Neuronal stem cell (in vitro differentiated cells): ENCODE data around the gene ANKS1A.

ENCODE experiments used
- DNase-seq: peaks from one replicate; pipeline ENCODE4 v3.0.0-alpha.2; 2013; ENCODE audit warnings: low spot score
- H2AFZ ChIP-seq: one replicate; pipeline ENCODE4 v1.6.1; 2013; ENCODE audit warnings: mild to moderate bottlenecking, low read length, inconsistent platforms
- H2AK5ac ChIP-seq: 2 replicates; pipeline ENCODE4 v1.6.1; 2013; ENCODE audit warnings: low read depth, mild to moderate bottlenecking, inconsistent platforms, low read length, moderate library complexity, mixed read lengths
- H2BK120ac ChIP-seq: 2 replicates; pipeline ENCODE4 v1.6.1; 2013; ENCODE audit warnings: low read depth, mild to moderate bottlenecking, inconsistent platforms, low read length, moderate library complexity, mixed read lengths
- H2BK12ac ChIP-seq: one replicate; pipeline ENCODE4 v1.6.1; 2013; ENCODE audit warnings: low read length, inconsistent platforms
- H2BK15ac ChIP-seq: 2 replicates; pipeline ENCODE4 v1.6.1; 2013; ENCODE audit warnings: mild to moderate bottlenecking, low read length, inconsistent platforms, mixed read lengths
- H2BK5ac ChIP-seq: one replicate; pipeline ENCODE4 v1.6.1; 2013; ENCODE audit warnings: inconsistent platforms, mild to moderate bottlenecking, low read length, moderate library complexity
- H3K14ac ChIP-seq: one replicate; pipeline ENCODE4 v1.6.1; 2013; ENCODE audit warnings: low read length, inconsistent platforms
- H3K18ac ChIP-seq: 2 replicates; pipeline ENCODE4 v1.6.1; 2013; ENCODE audit warnings: low read length, inconsistent platforms
- H3K23ac ChIP-seq: 2 replicates; pipeline ENCODE4 v1.6.1; 2013; ENCODE audit warnings: low read depth, mild to moderate bottlenecking, mixed read lengths, low read length, inconsistent platforms; ENCODE audit not compliant: poor library complexity
- H3K27ac ChIP-seq: replicated peaks from 3 replicates; pipeline ENCODE4 v1.5.1; 2013; ENCODE audit warnings: low read length, inconsistent platforms
- H3K27me3 ChIP-seq, 3 experiments: 2 replicates each; pipeline ENCODE4 v1.6.1; 2013; ENCODE audit warnings: low read length in 3 of 3, mild to moderate bottlenecking in 2 of 3, inconsistent platforms in 1 of 3, low read depth in 1 of 3, mixed read lengths in 1 of 3, moderate library complexity in 1 of 3; ENCODE audit not compliant: control insufficient read depth in 3 of 3, insufficient read depth in 3 of 3
- H3K36me3 ChIP-seq, 2 donors: replicated peaks in 1 of 2; 2 replicates each; pipeline ENCODE4 v1.6.1; 2013; ENCODE audit warnings: low read length in 2 of 2; ENCODE audit not compliant: control insufficient read depth in 2 of 2, insufficient read depth in 2 of 2
- H3K4ac ChIP-seq: 2 replicates; pipeline ENCODE4 v1.6.1; 2013; ENCODE audit warnings: inconsistent platforms, mild to moderate bottlenecking, low read length, moderate library complexity
- H3K4me1 ChIP-seq, 2 donors: 1 replicate in 1 of 2; 2 replicates in 1 of 2; pipeline ENCODE4 v1.6.1; 2013; ENCODE audit warnings: low read length in 2 of 2, low read depth in 1 of 2; ENCODE audit not compliant: control insufficient read depth in 2 of 2, insufficient read depth in 1 of 2
- H3K4me2 ChIP-seq: one replicate; pipeline ENCODE4 v1.6.1; 2013; ENCODE audit warnings: mild to moderate bottlenecking, low read length, inconsistent platforms; ENCODE audit not compliant: insufficient read depth, poor library complexity, severe bottlenecking
- H3K4me3 ChIP-seq, 2 donors: 2 replicates each; pipeline ENCODE4 v1.5.1; 2013; ENCODE audit warnings: low read length in 2 of 2, mild to moderate bottlenecking in 2 of 2, inconsistent platforms in 1 of 2, moderate library complexity in 1 of 2
- H3K79me1 ChIP-seq: one replicate; pipeline ENCODE4 v1.6.1; 2013; ENCODE audit warnings: low read depth, mild to moderate bottlenecking, inconsistent platforms, low read length, moderate library complexity
- H3K9ac ChIP-seq: one replicate; pipeline ENCODE4 v1.6.1; 2013; ENCODE audit warnings: mild to moderate bottlenecking, low read depth, low read length, inconsistent platforms; ENCODE audit not compliant: poor library complexity
- H3K9me3 ChIP-seq, 2 donors: replicated peaks in 1 of 2; 2 replicates each; pipeline versions ENCODE3 to v1.6.1; 2013; ENCODE audit warnings: low read length in 2 of 2, mild to moderate bottlenecking in 2 of 2, inconsistent platforms in 1 of 2, low read depth in 1 of 2, mixed read lengths in 1 of 2, moderate library complexity in 1 of 2; ENCODE audit not compliant: control insufficient read depth in 2 of 2, insufficient read depth in 1 of 2
- H4K8ac ChIP-seq: one replicate; pipeline ENCODE4 v1.6.1; 2013; ENCODE audit warnings: low read depth, mild to moderate bottlenecking, inconsistent platforms, low read length, moderate library complexity
- H4K91ac ChIP-seq: one replicate; pipeline ENCODE4 v1.6.1; 2013; ENCODE audit warnings: low read length, low read depth, mild to moderate bottlenecking, inconsistent platforms; ENCODE audit not compliant: poor library complexity
- WGBS, 2 donors: extraction: QIAGEN DNeasy Blood & Tissue Kit; methylation state at CpG; one replicate each; pipeline ENCODE4 v1.1.7; 2013; ENCODE audit warnings: missing lambda C conversion rate in 2 of 2, mixed read lengths in 1 of 2; ENCODE audit not compliant: insufficient read length in 2 of 2, insufficient replicate concordance in 1 of 2; ENCODE audit errors: extremely low coverage in 2 of 2; 5-methylcytosine and 5-hydroxymethylcytosine counted together

The ANKS1A gene

GRCh38 chr6:34958734-34959133 lies 69.7 kb downstream of the ANKS1A start:
- no peak overlapping the region for H3K18ac ChIP-seq
- H2BK5ac ChIP-seq, result no peak overlapping the region
- no peak overlapping the region for H3K4ac ChIP-seq

GRCh38 chr6:34959224-34959623 lies 70.2 kb downstream of the ANKS1A start:
- H3K14ac ChIP-seq, result no peak overlapping the region
- no peak overlapping the region for H3K23ac ChIP-seq
- H3K36me3 ChIP-seq, result no peaks in the 10 kb centered on the region
- no peaks in the 10 kb centered on the region for H3K9me3 ChIP-seq
- no peaks in the 10 kb centered on the region for H3K79me1 ChIP-seq
- H2BK5ac ChIP-seq, result no peak overlapping the region
- no peak overlapping the region for H3K4ac ChIP-seq
- no peak overlapping the region for H3K4me2 ChIP-seq
- H3K27ac ChIP-seq, result no peak overlapping the region
- peaks cover 2 to 7% of the 10 kb centered on the region in 2 donors for H3K4me1 ChIP-seq
- DNase-seq, result no peak
- no peaks in the 10 kb centered on the region for H3K27me3 ChIP-seq
- H3K9ac ChIP-seq, result no peak overlapping the region
- no peak overlapping the region for H2BK120ac ChIP-seq
- H2AK5ac ChIP-seq, result no peak overlapping the region
- H2AFZ ChIP-seq, result no peak overlapping the region
- H2BK15ac ChIP-seq, result no peak overlapping the region
- H4K91ac ChIP-seq, result no peak overlapping the region
- H3K4me3 ChIP-seq, result no peak overlapping the region
- H2BK12ac ChIP-seq, result no peak overlapping the region
- H4K8ac ChIP-seq, result no peak overlapping the region
- no peak overlapping the region for H3K18ac ChIP-seq

More at GRCh38 chr6:34958734-34959133, 69.7 kb downstream of the ANKS1A start:
- Histone ChIP-seq H3K27ac (no peak overlapping the region), H2BK120ac (no peak overlapping the region), H3K9me3 (no peaks in the 10 kb centered on the region), H3K4me2 (no peak overlapping the region), H3K4me1 (peaks cover 2 to 7% of the 10 kb centered on the region in 2 donors), H3K23ac (no peak overlapping the region), H3K4me3 (no peak overlapping the region), H3K79me1 (no peaks in the 10 kb centered on the region), H3K9ac (no peak overlapping the region), H3K36me3 (no peaks in the 10 kb centered on the region), H3K27me3 (no peaks in the 10 kb centered on the region), H2AFZ (no peak overlapping the region), H2AK5ac (no peak overlapping the region), H4K91ac (no peak overlapping the region), H2BK12ac (no peak overlapping the region), H2BK15ac (no peak overlapping the region), H4K8ac (no peak overlapping the region), H3K14ac (no peak overlapping the region)
- DNase-seq, result no peak
- WGBS, 2 donors, result no CpG with 5 or more reads among the region's 2 CpGs

DNA sequence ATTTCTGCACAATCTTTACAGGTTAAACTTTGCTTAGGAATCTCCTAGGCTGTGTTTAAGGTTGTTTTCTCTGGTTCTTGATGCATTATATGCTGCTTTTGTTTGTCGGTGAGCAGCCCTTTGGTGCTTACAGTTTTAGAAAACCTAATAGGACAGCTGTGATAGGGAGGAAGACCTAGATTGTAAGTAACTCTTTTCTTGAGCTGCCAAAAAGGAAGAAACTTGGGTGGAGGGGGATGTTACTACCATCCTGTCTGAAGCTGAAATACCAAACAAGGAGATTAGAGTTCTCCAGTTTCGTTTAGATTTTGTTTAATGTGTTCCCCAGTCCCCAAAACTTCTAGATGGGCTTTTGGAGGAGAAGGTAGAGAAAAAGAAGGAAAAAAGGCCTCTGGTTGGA lies 72.0 kb downstream of the ANKS1A start:
- no CpG with 5 or more reads among the region's 2 CpGs for WGBS, 2 donors
- Histone ChIP-seq H2BK15ac (no peak overlapping the region), H3K9ac (no peak overlapping the region), H3K23ac (no peak overlapping the region), H2BK5ac (no peak overlapping the region), H3K4ac (no peak overlapping the region), H2BK120ac (no peak overlapping the region), H2BK12ac (no peak overlapping the region), H3K4me1 (no peaks in the 10 kb centered on the region), H3K4me3 (no peak overlapping the region), H3K27ac (no peak overlapping the region), H3K18ac (no peak overlapping the region), H3K27me3 (no peaks in the 10 kb centered on the region), H3K79me1 (no peaks in the 10 kb centered on the region), H4K8ac (no peak overlapping the region), H3K14ac (no peak overlapping the region), H3K9me3 (peaks cover 0 to 5% of the 10 kb centered on the region in 2 donors), H3K4me2 (no peak overlapping the region), H2AK5ac (no peak overlapping the region), H2AFZ (no peak overlapping the region), H3K36me3 (peaks cover 0 to 2% of the 10 kb centered on the region in 2 donors), H4K91ac (no peak overlapping the region)
- DNase-seq, result no peak

DNA sequence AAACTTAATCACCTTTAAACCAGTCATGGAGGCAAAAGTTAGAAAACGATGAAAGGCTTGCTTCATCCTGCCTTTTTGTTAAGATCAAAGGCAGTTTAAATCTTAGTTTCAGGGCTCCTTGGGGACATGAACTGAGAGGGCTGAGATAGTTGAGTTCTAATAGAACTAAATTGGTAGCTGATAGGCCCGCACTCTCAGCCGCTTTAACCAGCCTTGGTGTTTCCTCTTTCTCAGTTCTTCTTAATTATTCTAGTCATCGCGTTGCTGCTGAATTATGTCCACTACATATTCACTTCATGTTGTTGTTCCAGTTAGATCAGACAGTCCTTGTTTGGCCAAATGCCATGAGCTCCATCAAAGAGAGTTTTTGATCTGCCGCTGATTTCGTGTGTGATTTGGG lies 72.5 kb downstream of the ANKS1A start:
- Histone ChIP-seq H2AK5ac (no peak overlapping the region), H3K79me1 (no peaks in the 10 kb centered on the region), H2BK15ac (no peak overlapping the region), H3K9ac (no peak overlapping the region), H3K4ac (no peak overlapping the region), H4K8ac (no peak overlapping the region), H4K91ac (no peak overlapping the region), H3K4me2 (no peak overlapping the region), H3K9me3 (peaks cover 0 to 5% of the 10 kb centered on the region in 2 donors), H2BK5ac (no peak overlapping the region), H3K4me3 (no peak overlapping the region), H3K23ac (no peak overlapping the region), H3K4me1 (no peaks in the 10 kb centered on the region), H3K27me3 (no peaks in the 10 kb centered on the region), H2BK12ac (no peak overlapping the region), H3K27ac (no peak overlapping the region), H3K14ac (no peak overlapping the region), H3K18ac (no peak overlapping the region), H2AFZ (no peak overlapping the region), H2BK120ac (no peak overlapping the region), H3K36me3 (peaks cover 0 to 2% of the 10 kb centered on the region in 2 donors)
- no CpG with 5 or more reads among the region's 7 CpGs for whole genome bisulfite sequencing, 2 donors
- no peak for DNase-seq
